GM19099 (cell line): ENCODE data around the gene SYNC.

Source experiments
- POLR2A ChIP-seq: IDR thresholded peaks from 3 replicates; pipeline ENCODE4 v1.6.1; 2011; ENCODE audit warnings: low read depth; ENCODE audit not compliant: insufficient read length; ENCODE audit errors: extremely low read depth

SYNC gene

GRCh38 chr1:32702599-32703478 is at the start of gene SYNC:
TSS of gene SYNC (minus strand) at chr1:32702770. CDS start at chr1:32702660, 110 bp downstream.
- TF ChIP-seq POLR2A = no peak

DNA sequence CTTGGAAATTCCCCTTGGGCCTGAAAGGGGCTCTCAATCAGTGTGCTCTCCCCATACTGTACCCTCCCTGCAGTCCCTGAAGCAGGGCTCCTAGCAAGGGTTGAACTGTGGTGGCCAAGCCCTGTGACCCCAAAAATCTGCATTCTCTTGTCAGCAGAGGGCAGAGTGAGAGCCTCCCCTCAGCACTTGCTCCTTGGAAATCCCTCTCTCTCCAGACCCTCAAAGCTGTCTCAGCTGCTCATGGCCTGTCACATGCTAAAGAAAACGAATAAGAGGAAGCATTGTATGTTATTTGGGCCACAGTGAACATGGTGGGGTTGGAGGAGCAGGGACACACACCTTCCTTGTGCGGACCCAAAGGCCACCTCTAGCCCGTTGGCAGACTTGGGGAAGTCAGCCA is 47.2 kb upstream of the SYNC start:
- no peak for TF ChIP-seq POLR2A

DNA sequence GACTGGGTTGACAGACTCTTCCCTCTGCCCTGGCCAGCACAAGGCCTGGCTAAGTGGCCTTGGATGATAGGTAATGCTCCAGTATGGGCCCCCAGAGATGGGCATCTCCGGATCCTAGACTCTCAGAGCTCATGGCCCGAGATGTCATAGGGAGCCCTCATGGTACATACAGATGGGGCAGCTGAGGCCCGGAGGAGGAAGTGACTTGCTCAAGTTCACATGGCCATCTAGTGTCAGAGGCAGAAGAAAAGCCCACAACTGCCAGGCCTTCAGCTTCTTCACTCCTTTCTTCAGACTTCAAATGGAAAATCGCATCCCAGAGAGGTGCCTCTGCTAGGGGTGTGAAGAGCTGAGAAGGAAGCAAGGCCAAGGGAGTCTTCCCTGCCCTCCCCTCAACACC is 46.8 kb upstream of the SYNC start:
- no peak for TF ChIP-seq POLR2A

DNA sequence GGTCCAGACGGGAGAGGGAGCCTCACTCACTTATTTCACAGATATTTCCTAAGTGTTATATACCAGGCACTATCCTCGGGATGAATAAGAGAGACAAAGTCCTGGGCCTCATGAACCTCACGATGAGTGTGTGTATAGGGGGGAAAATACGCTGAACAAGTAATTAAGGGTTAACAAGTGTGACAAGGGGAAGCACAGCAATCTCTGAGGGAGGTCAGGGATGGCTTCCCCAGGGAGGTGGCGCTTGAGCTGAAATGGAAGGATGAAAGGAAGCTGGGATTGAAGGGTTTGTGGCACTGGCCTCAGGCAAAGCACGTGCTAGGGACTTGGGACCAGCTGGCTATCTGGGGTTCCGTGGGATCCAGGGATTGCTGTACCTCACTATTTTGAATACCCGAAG is 46.4 kb upstream of the SYNC start:
- no peak for TF ChIP-seq POLR2A

- TF ChIP-seq POLR2A = no peak
Measured at GRCh38 chr1:32748348-32748747, 45.8 kb upstream of the SYNC start.

DNA sequence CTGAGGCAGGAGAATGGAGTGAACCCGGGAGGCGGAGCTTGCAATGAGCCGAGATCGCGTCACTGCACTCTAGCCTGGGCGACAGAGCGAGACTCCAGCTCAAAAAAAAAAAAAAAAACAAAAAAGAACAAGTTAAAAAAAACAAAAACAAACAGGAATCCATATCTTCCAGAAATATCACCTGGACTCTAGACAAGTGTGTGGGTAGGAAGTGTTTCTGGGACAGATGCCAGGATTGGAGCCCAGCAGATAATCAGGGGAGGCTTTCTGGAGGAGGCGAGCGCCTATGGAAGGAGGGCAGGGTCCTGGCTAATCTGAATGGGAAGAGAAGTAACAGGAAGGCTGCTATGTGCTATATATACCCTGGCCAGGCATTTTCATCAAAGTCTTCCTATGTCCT is 43.6 kb upstream of the SYNC start:
- TF ChIP-seq POLR2A = no peak

DNA sequence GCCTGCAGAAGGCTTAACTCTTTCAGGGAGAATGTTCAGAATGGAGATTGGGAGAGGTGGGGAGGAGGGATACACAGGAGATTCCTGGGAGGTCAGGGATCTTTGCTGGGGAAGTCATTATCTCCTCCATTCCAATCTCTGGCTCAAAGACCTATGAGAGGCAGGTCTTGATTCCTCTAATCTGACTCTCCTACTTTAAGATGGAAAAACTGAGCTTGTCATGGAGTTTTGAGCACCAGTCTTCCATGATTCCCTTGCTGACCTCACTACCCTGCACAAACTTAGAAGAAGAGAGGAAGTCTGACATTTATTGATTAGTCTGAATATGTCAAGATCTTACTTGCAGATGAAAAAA is 41.5 kb upstream of the SYNC start:
- no peak for TF ChIP-seq POLR2A

DNA sequence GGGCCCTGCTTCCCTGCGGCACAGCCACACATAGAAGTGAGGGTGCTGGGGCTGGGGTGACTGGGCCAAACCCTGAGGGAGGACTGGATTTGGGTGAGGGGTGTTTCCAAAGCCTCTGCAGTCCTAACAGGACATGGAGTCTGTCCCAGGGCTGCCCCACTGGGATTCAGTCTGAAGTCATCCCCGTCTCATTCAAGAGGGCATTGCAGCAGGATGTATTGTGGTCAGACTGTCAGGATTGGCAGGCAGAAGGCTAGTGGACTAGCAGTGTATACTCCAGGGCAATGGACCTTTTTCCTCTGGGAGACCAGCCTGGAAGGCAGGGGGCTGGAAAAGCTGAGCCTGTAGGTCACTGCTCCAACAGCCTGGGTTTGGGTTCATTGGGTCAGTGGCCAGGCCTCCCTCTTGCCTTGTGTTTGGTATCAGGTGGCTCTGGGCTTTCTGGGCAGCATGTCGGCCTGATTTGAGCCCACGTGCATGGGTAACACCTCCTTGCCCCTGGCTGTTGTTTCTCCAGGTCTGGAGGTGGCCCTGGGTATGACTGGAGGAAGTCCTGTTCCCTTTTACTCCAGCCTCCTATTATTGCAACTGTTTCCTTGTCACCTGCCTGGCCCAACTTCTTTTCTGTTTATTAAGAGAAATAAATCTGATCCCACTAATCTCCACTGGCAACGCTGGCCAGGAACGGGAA is 41.0 kb upstream of the SYNC start:
- no peak for TF ChIP-seq POLR2A

DNA sequence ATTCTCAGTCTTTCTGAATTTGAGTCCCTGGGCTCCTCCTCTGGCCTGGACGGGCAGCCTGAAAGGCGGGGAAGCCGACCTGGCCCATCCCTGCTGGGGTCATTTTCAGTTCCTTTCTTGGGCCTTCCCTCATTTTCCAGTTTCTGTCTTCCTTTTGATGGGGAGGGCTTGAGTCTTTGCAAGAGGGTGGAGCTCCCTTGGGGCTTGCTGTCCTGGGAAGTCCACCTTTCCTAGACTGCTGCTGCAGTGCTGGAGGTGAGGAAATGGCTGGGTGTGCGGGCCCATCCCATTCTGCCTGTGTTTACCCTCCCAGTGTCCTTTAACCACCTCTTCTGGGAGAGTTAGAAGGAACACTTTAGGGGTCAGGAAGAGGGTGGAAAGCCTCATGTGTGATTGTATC is 40.4 kb upstream of the SYNC start:
- TF ChIP-seq POLR2A = no peak

GRCh38 chr1:32742199-32742947 is 39.8 kb upstream of the SYNC start:
- no peak for TF ChIP-seq POLR2A

- no peak for TF ChIP-seq POLR2A
Measured at GRCh38 chr1:32741413-32742198, 39.0 kb upstream of the SYNC start.

DNA sequence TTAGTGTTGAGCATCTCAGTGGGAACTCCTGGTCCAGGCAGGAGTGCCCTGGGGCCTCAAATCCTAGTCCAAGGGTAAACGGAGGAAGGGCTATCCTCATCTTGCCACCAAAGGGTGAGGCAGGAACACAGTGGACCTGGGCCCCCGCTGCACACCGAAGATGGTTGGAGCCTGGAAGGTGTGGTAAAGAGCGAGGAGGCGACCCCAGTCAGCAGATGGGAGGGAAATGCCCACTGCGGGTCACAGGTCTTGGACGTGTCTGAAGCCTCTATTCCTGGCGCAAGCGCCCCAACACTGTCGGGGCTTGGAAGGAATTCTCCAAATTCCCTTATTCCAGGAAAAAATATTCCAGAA is 38.5 kb upstream of the SYNC start:
- no peak for TF ChIP-seq POLR2A

DNA sequence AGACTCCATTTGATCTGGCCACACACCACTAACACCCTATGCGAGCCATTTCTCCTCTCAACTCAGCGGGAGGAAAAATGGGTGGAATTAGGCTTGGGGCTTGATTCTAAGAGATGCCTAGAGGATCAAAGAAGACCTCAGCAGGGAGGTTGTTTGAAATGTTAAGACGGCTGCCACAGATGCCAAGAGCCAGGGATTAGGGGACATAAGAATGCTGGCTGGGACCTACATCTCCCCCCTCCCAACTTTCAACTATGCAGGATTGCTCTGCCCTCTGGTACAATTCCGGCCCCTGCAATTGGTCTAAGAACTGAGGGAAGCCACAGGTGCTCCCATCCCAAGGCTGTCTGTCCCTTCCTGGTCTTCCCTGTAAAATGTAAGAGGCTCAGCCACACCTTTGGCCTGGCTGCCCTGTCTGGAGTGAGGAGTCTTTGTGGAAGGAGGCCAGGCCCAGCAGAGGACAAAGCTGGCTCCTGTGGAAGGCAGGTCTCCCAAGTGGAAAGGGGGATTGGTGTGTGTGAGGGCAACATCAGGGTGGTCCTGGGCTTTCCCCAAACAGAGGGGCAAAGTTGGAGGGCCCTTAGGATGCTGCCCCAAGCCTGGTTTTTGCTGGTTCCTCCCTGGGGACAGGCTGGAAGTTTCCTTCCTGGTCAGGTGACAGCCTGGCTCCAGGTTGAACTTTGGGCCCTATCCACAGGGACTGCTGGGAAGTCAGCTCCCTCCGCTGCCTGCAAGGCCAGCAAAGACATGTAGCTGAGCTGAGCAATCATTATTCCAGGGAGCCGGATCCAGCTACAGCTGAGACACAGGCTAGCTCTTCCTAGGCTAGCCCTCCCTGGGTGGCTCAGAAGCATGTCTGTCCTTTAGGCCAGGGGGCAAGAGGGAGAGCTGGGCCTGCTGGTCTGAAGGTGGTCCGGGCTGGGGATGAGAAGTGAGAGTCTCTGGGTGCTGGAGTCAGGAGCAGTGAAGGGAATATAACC is 34.5 kb upstream of the SYNC start:
- TF ChIP-seq POLR2A = no peak
